H1 (cell line): Measurements from ENCODE around the gene LRRC25.

ENCODE experiments used
- ASH2L ChIP-seq: fragments of 200-600, 300-600 bp; sonication (generic); IDR thresholded peaks from one replicate; pipeline ENCODE4 v1.7.1; 2017; ENCODE audit warnings: low read length
- BACH1 ChIP-seq: IDR thresholded peaks from 2 replicates; pipeline ENCODE4 v1.6.1; 2012; ENCODE audit warnings: low read length, improper control_type of control experiment
- CBX8 ChIP-seq: fragments of 300-800, 300-1000 bp; sonication (generic); IDR thresholded peaks from 2 replicates; pipeline ENCODE4 v1.7.1; 2016; ENCODE audit warnings: low read depth, low read length, borderline replicate concordance
- CREB1 ChIP-seq: IDR thresholded peaks from 2 replicates; pipeline ENCODE4 v1.6.1; 2012; ENCODE audit warnings: inconsistent platforms
- CTCF ChIP-seq, 3 experiments: IDR thresholded peaks; 1 replicate in 2 of 3; 2 replicates in 1 of 3; pipeline versions ENCODE4 v1.5.1 to v1.6.1; 2011; ENCODE audit warnings: low read length in 3 of 3, mild to moderate bottlenecking in 3 of 3, inconsistent platforms in 2 of 3, low read depth in 1 of 3, moderate library complexity in 1 of 3; ENCODE audit not compliant: insufficient read depth in 1 of 3; ENCODE audit errors: control extremely low read depth in 1 of 3
- EGR1 ChIP-seq: IDR thresholded peaks from 2 replicates; pipeline ENCODE4 v1.6.1; 2011; ENCODE audit warnings: low read depth, low read length, borderline replicate concordance
- GABPA ChIP-seq: IDR thresholded peaks from 2 replicates; pipeline ENCODE4 v1.6.1; 2011; ENCODE audit warnings: mild to moderate bottlenecking, low read length, moderate library complexity, borderline replicate concordance; ENCODE audit not compliant: insufficient read depth
- POLR2A ChIP-seq, 2 experiments: IDR thresholded peaks; 1 replicate in 1 of 2; 2 replicates in 1 of 2; pipeline ENCODE4 v1.6.1; 2011; ENCODE audit warnings: low read depth in 2 of 2, low read length in 2 of 2, mild to moderate bottlenecking in 2 of 2; ENCODE audit errors: control extremely low read depth in 1 of 2
- POLR2AphosphoS5 ChIP-seq: IDR thresholded peaks from 2 replicates; pipeline ENCODE4 v1.6.1; 2011; ENCODE audit warnings: low read depth, low read length
- TAF1 ChIP-seq: IDR thresholded peaks from 2 replicates; pipeline ENCODE4 v1.6.1; 2011; ENCODE audit warnings: mild to moderate bottlenecking, low read depth, low read length
- TBP ChIP-seq: IDR thresholded peaks from 2 replicates; pipeline ENCODE4 v1.6.1; 2011; ENCODE audit warnings: low read depth, low read length, improper control_type of control experiment
- YY1 ChIP-seq: IDR thresholded peaks from 2 replicates; pipeline ENCODE4 v1.6.1; 2011; ENCODE audit warnings: low read depth, mild to moderate bottlenecking, low read length
- ZNF274 ChIP-seq: IDR thresholded peaks from 2 replicates; pipeline ENCODE4 v1.7.0; 2012; ENCODE audit warnings: low read length, borderline replicate concordance; ENCODE audit errors: extremely low read depth
- TF ChIP-seq, protein P1 (sequence below): IDR thresholded peaks from 2 replicates; pipeline ENCODE4 v1.6.1; 2012; ENCODE audit warnings: inconsistent platforms

GRCh38 chr19:18388100-18388959 is 9.1 kb downstream of the LRRC25 start:
- TF ChIP-seq TBP: peak; percentile 22; the same call in 1 of the 2 replicates
- no peak for TF ChIP-seq POLR2AphosphoS5
- no peak for TF ChIP-seq POLR2A (IDR thresholded peaks at IDR 0.05; ENCODE audit: control extremely low read depth in 1 of 2, low read depth in 2 of 2, low read length in 2 of 2)
- TF ChIP-seq CBX8: no peak
- TF ChIP-seq BACH1: 0 out of 2 replicates have a peak, but pooled peaks have one; percentile 10
- TF ChIP-seq CREB1: peak; percentile 72
- peak; percentile 97 to 99 (median 98) for TF ChIP-seq CTCF (IDR thresholded peaks at IDR 0.05; ENCODE audit: control extremely low read depth in 1 of 3, insufficient read depth in 1 of 3, low read depth in 1 of 3, low read length in 3 of 3)
- TF ChIP-seq TAF1: no peak
- TF ChIP-seq, protein P1, sequence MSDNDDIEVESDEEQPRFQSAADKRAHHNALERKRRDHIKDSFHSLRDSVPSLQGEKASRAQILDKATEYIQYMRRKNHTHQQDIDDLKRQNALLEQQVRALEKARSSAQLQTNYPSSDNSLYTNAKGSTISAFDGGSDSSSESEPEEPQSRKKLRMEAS: peak; percentile 93
- peak; percentile 73 for TF ChIP-seq ASH2L
- TF ChIP-seq EGR1: 0 out of 2 replicates have a peak, but pooled peaks have one; percentile 16
- TF ChIP-seq ZNF274: no peak
- peak; percentile 56; the same call in 1 of the 2 replicates for TF ChIP-seq YY1
- TF ChIP-seq GABPA: peak; percentile 80; the same call in 1 of the 2 replicates
